Astrocyte of the cerebellum (primary cell): ENCODE results near the gene CLMN.

Source experiments
- DNase-seq: peaks from one replicate; pipeline ENCODE4 v3.0.0-alpha.2; 2011; ENCODE audit warnings: low read depth
- H3K4me3 ChIP-seq: 2 replicates; pipeline ENCODE4 v1.5.1; 2011; ENCODE audit warnings: mild to moderate bottlenecking, low read depth, low read length, moderate library complexity
- CTCF ChIP-seq: IDR thresholded peaks from 2 replicates; pipeline ENCODE4 v1.5.1; 2012; ENCODE audit warnings: low read length, low read depth, moderate library complexity, mild to moderate bottlenecking; ENCODE audit errors: missing control alignments
- in situ Hi-C: cut with HindIII; loops from 2 replicates; pipeline ENCODE4 v1.10.0; 2017; ENCODE audit warnings: low sequenced_read_pairs

CLMN gene

DNA sequence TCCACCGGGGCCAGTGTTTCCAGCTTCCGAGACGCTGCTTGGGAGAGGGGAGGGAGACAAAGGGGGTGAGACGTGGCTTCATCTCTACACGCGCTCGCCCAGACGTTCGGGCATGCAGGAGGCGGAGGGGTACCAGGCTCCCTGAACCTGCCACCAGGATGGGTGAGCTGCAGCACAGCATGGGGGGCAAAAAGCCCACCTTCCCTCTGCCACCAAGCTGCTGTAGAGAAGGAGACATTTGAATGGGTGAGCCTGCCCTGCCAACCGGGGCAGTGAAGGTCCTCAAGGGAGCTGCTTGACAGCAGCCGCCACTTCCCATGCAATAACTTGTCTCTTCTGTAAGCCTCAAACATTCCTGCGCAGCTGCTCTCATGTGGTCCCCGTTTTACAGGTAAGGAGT, 83.9 kb downstream of the CLMN start:
- no peak for DNase-seq
- no peak for TF ChIP-seq CTCF
- no peak overlapping the region for H3K4me3 ChIP-seq
- in situ Hi-C loops: no loop called here

GRCh38 chr14:95235351-95235750, 84.4 kb downstream of the CLMN start:
- in situ Hi-C loops: no loop called here
- no peak for DNase-seq
- no peak for TF ChIP-seq CTCF
- H3K4me3 ChIP-seq: no peak overlapping the region

DNA sequence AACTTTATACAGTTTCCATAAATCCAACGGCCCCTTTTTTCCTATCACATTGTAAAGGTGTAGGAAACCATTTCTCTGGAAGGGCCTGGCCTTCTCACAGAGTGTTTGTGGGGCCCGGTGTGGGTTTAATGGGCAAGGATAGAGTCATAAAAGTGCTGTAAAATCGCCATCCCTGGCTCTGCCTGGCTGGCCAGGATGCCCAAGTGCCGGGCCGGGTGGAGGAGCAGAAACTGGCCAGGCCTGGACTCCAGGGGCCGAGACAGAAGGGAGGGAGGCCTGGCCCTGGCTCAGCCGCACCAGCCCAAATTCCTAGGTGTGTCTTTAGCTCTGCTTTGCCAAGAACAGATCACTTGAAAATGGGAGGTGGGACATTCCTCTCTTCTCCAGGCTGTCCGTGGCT, 85.3 kb downstream of the CLMN start:
- in situ Hi-C loops: no loop called here
- no peak for DNase-seq
- no peak overlapping the region for H3K4me3 ChIP-seq
- TF ChIP-seq CTCF: no peak

DNA sequence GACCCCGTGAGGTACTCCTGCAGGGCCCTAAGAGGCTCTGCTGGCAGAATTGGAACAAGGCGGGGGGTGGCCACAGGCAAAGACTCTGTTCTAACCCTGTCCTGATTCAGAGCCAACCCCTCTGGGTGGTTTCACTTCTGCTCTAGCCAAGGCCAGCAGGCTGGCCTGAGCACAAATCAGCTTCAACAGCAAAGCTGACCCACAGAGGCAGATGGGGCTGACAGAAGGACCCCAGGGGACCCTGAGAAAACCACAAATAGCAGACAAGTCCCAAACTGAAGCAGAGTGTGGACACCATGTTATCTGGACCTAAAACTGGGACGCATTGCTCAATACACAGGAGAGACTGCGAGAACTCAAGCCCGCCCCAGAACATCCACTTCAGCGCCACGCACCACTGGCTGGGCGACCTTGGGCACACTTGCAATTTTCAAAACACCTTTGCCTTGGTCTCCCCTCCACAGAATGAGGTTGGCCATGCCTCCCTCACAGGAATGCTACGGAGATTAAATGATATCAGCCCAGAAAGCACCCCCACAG, 85.9 kb downstream of the CLMN start:
- no peak for TF ChIP-seq CTCF
- in situ Hi-C loops: no loop called here
- no peak overlapping the region for H3K4me3 ChIP-seq
- no peak for DNase-seq

DNA sequence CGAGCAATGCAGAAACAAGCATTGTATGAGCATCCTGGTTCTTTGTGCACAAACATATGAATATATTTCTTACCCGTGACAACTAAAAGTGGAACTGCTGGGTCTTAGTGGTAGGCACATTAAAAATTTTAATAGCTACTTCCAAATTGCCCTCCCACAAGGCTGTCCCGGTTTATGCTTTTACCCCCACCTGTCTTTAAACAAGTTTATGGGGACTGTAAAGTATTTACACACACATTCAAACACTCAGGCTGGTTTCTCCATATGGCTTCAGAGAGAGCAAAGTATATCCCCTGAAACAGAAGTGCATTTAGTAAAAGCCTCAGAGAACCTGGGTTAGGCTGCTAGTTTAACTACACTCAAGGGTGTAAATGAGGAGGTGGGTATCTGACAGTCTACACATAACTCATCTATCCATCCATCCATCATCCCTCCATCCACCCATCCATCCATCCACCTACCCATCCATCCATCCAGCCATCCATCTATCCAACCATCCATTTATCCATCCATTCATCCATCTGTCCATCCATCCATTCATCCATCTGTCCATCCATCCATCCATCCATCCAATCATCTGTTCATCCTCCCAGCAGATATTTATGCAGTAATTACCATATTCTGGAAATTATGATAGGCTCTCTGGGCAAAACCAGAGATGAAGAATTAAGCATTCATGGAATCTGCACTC, 86.7 kb downstream of the CLMN start:
- no peak for TF ChIP-seq CTCF
- DNase-seq: no peak
- H3K4me3 ChIP-seq: no peak overlapping the region
- in situ Hi-C loops: no loop called here

- in situ Hi-C loops: no loop called here
- H3K4me3 ChIP-seq: no peak overlapping the region
Observed at GRCh38 chr14:95231966-95232633, 87.6 kb downstream of the CLMN start.

More at GRCh38 chr14:95231966-95232633, 87.6 kb downstream of the CLMN start:
- no peak for TF ChIP-seq CTCF
- DNase-seq: no peak
